Activated T-cell treated with anti-CD3 and anti-CD28 coated beads for 24 hours (primary cell): ENCODE data around the gene RUFY1.

Source experiments
- DNase-seq: peaks from one replicate; pipeline ENCODE4 v3.0.0-alpha.2; 2020; ENCODE audit warnings: low read depth

Gene RUFY1

GRCh38 chr5:179605026-179605833 lies 54.9 kb downstream of the RUFY1 start:
- no peak for DNase-seq

DNA sequence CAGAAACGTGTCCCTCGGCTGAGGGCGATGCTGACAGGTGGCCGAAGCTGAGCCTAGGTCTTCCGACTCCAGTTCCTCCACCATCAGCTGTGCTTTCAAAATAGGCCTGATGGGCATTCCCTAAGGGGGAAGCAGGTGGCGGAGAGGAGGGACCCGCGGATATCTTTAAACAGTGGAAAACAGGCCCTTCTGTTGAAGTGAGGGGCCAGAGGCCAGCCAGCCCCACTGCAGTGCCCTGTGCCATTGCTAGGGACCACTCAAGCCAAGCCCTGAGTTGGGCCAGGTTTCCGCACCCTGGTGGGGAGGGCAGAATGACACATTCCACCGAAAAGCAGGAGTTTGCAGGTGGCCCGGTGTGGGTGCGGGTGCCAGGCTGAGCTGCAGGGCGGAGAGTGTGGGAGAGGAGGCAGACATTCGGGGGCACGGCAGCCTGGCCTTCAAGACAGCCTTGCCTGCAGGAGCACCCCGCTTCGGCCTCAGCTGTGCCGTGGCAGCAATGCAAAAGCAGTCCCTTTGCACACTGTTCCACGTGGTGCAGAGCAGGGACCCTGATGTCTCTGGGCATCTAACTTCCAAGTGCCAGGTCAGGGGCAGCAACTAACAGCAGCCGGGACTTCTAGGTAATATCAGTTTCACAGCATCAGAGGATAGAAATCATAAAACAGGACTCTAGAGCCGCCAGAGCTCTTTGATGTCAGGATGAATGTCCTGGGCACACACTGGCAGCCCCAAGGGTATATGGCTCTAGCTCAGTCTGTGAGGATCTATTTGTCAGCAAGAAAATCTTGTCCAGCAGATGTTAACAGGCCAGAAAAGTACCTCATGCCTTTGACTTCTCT lies 55.9 kb downstream of the RUFY1 start:
- DNase-seq, result no peak

DNA sequence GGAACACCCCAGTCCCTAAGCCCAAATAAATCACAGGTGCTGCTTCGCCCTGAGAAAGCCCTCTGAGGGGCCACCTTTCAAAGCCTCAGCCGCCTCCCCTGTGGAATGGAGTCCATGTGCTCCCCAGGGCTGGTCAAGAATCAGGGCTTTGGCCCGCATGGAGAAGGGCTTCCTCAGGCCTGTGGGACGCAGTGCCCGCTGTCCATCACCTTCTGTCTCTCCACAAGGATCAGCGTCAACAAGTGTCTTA lies 56.5 kb downstream of the RUFY1 start:
- DNase-seq, result no peak

GRCh38 chr5:179607160-179607931 lies 57.0 kb downstream of the RUFY1 start:
- DNase-seq, result no peak

DNA sequence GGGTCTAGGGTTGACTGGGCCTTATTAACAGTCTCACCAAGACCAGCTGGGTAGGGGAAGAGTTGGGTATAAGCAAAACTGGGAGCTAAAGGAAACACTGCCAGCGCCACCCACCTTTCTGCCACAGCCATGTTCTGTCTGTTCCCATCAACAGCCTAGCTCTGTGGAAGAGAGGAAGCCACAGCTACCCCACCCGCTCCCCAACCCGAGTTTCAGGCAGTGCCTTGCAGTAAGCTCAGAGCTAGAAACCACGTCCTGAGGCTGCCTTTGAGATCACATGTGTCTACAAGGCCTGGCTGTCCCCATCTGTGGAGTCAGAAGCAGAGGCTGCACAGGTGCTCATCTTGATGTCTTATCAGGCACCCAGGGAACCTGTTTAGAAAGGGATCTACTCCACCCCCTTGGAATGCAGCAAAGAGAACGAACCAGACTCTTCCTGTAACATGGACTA lies 57.8 kb downstream of the RUFY1 start:
- no peak for DNase-seq

DNA sequence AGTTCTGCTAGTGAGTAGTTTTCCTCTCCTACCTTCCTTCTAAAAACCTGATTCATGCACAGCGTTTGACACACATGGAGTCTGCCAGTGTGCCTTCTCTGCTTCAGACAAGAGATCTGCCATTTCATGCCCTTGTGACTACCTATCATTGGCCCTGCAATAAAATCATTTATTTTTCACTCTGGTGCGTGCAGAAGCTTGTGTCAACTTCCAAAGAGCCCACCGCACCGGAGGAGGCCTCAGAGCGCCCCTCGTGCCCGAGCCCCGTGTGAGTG lies 59.4 kb downstream of the RUFY1 start:
- no peak for DNase-seq

DNA sequence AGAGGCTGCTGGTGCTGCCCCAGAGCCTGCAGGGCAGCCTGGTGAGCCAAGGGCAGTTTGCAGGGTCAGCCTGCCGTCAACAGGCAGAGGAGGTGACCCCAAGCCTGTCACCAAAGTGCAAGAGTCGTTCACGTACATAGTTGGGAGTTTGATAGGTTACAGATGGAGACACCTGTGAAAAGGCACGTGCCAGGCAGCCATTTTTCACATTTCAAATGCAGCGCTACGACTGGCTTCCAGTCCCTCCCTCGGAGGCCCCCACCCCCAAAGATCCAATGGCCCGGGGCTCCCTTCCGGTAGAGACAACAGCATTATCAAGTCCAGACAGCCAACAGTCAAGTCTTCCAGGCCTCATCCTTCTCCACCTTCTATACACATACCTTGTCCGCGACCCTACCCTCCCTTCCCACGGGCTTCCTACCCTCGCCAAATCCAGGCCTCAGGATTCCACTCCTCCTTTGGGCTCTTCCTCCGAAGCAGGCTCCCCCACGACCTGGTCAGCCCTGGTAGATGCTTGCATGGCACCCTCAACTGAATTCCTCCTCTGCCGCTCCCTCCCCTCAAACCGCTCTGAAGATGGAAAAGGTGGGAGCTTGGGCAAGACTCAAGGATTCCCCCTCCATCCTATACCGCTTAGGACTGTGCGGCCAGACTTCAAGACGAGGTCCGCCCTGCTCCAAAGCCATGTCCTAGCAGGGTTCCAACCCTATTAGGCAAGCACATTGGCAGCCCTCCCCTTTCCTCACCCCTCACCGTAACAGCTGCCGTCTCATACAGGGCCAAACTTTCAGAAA lies 60.0 kb downstream of the RUFY1 start:
- no peak for DNase-seq

DNA sequence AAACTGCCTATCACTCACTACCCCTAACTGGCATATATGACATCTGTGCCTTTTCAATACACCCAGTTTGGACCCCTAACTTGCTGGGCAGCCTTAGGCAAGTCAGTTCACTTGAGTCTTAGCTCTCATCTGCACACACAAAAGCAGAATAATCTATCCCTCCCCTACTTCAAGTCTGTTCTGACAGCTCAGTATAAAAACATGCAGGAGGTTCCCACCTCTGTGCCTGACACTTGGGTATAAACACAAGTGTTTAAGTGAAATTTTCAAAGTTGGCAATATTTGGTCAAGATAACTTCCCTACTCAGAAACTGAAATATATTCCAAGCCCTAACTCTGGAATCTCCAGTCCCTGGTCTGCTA lies 60.5 kb downstream of the RUFY1 start:
- no peak for DNase-seq

GRCh38 chr5:179612577-179613459 lies 62.5 kb downstream of the RUFY1 start:
- DNase-seq, result no peak

- no peak for DNase-seq
Measured at GRCh38 chr5:179613460-179614071, 63.2 kb downstream of the RUFY1 start.

DNA sequence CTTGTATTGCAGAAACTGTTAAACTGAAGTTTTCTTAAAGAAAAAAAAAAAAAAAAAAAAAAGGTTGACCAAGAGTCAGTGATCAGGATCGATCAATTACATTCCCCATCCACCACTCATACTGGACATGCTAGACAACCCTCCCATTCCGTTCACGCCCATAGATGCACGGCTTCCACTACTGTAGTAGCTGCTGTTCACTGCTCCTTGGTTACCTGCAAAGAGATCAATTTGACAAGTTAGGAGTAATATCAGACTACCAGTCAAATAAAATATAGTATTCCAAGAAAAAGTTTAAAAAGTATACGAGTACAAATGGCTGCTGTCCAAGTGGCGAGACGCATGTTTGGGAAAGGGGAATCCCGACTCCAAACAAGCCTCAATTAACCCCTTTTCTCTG lies 64.4 kb downstream of the RUFY1 start:
- no peak for DNase-seq

GRCh38 chr5:179615203-179615602 lies 64.8 kb downstream of the RUFY1 start:
- DNase-seq, result no peak

DNA sequence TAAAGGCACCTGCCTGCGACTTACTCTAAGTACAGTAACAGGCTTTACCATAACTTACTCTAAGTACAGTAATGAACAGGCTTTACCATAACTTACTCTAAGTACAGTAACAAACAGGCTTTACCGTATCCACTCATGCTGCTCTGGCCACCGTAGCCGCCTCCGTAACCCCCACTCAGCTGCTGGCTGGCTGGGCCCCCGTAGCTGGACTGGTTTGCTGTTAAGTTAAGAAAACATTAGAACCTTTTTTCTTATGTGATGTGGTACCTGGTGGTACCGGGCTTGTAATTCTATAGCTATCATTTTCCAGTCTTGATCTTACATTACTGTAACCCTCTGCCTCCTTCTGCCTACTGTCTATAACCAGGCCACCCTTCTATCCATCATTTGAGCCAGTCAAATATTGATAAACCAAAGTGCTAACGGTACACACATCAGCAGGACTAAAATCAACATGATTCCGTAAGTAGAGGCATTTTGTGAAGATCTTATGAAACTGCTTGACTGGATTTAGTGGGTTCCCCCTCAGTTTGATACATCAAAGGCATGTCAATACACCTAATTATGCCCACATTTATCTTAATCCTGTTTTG lies 65.7 kb downstream of the RUFY1 start:
- DNase-seq, result no peak

- DNase-seq, result no peak
Measured at GRCh38 chr5:179617930-179618329, 67.6 kb downstream of the RUFY1 start.

- DNase-seq, result no peak
Measured at GRCh38 chr5:179618923-179619554, 68.7 kb downstream of the RUFY1 start.

- no peak for DNase-seq
Measured at GRCh38 chr5:179619776-179620175, 69.4 kb downstream of the RUFY1 start.

GRCh38 chr5:179620293-179620692 lies 69.9 kb downstream of the RUFY1 start:
- no peak for DNase-seq

- DNase-seq, result no peak
Measured at GRCh38 chr5:179620703-179621350, 70.5 kb downstream of the RUFY1 start.

- no peak for DNase-seq
Measured at GRCh38 chr5:179621551-179622214, 71.3 kb downstream of the RUFY1 start.
